NCI-H2171 treated with DMSO at 0.1 percent for 48 hours (cell line): ENCODE measurements around the gene CYP2C18.
"Not testable (repeated sequence)": the region's sequence is repeated elsewhere in the genome, so short reads cannot be mapped to it uniquely, and the experiment has no call there.

Experiments
- DNase-seq: peaks from one replicate; lab custom pipeline; 2025; lab: John Stamatoyannopoulos, UW

Gene CYP2C18

DNA sequence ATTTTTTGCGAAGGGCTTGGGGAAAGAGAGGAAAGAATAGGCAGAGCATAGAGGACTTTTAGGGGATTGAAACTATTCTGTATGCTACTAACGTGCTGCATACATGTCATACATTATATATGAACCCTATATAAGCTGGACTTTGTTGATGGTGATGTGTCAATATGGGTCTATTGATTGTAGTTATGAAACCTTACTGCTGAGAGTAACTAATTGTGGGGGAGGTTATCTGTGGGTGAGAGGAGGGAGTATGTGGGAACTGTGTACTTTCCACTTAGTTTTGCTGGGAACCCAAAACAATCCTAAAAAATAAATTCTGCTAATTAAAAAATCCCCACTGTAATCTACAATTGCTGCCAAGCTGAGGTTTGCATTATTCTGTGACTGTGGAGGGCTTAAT, 63.6 kb downstream of the CYP2C18 start:
- DNase-seq, result no peak

DNA sequence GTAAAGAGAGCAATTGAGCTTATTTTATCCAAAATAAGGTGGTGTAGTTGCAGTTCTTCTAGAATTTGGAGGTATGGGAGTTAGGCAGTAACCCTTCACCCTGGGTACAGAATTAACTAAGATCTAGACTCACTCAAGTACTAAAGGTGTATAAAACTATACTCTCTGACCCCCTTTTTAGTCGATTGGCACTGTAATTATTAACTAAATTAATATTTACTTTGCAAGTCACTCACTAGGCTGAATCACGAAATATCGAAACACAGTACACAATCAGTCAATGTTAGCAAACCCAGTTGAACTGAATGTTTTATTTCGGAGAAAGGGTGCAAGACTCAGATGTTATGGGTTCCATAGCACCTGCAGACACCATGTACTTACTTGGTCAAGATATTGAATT, 64.3 kb downstream of the CYP2C18 start:
- no peak for DNase-seq

DNA sequence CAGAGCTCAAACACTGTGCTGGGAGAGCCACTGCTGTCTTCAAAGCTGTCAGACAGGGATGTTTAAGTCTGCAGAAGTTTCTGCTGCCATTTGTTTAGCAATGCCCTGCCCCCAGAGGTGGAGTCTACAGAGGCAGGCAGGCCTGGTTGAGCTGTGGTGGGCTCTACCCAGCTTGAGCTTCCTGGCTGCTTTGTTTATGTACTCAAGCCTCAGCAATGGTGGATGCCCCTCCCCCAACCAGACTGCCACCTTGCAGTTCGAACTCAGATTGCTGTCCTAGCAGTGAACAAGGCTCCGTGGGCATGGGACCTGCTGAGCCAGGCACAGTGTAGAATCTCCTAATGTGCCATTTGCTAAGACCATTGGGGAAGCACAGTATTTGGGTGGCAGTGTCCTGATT, 74.4 kb downstream of the CYP2C18 start:
- DNase-seq, result no peak

- DNase-seq, result no peak
Measured at GRCh38 chr10:94760586-94761178, 77.2 kb downstream of the CYP2C18 start.

DNA sequence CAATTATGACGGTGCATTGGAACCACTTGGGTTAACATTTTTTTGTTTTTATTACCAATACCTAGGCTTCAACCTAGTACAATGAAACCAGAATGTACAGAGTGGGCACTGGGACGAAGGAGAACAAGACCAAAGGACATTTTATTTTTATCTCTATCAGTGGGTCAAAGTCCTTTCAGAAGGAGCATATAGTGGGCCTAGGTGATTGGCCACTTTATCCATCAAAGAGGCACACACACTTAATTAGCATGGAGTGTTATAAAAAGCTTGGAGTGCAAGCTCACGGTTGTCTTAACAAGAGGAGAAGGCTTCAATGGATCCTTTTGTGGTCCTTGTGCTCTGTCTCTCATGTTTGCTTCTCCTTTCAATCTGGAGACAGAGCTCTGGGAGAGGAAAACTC, 78.9 kb downstream of the CYP2C18 start, which contains the start of gene CYP2C19:
Gene CYP2C19 (plus strand): TSS at position 289 of the 400 bp plus-strand sequence. CDS start 25 bp downstream, at position 314.
- DNase-seq, result no peak

- DNase-seq, result not testable (repeated sequence)
Measured at GRCh38 chr10:94775425-94775824, 91.9 kb downstream of the CYP2C18 start.

DNA sequence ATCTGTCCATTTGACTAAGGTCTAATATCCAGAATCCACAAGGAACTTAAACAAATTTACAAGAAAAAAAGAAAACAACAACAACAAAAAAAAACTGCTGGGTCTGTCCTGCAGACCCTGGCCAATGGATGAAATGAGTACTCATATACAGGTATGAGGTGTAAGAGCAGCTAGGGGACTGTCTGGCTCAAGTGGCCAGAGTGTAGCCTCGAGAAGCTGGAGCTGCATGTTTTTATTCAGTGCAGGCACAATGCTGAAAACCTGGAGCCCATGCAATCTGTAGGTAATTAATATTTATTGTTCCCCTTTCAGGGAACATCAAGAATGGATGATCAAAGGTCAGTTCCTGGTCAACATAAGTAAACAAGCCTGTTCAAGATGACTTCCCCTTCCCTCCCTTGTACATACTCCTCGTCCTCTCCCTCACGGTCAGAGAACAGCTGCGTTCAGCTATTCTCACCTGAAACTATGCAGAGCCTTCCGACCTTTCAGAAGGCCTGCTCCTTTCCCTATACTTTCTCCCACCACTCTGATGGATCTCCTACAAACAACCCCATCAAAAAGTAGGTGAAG, 94.4 kb downstream of the CYP2C18 start:
- DNase-seq, result no peak

GRCh38 chr10:94780844-94781243, 97.3 kb downstream of the CYP2C18 start:
- DNase-seq, result no peak

DNA sequence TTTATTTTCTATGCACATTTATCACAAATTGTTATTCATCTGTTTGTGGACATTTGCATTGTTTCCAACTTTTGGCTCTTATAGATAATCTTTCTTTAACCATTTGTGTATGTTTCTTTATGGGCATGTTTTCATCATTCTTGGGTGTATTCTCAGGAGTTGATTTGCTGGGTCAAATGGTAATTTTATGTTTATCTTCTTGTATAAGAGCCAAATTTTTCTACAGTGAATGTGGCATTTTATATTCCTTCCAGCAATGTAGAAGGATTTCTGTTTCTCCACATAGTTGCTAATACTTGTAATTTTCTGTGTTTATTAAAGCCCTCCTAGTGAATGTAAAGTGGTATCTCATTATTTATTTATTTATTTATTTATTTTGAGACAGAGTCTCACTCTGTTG, 100.7 kb downstream of the CYP2C18 start:
- DNase-seq, result no peak

- DNase-seq, result no peak
Measured at GRCh38 chr10:94785211-94785610, 101.7 kb downstream of the CYP2C18 start.
